Mammary epithelial cell (primary cell): ENCODE results near the gene RTN4.

ENCODE experiments used
- EZH2 ChIP-seq: IDR thresholded peaks from 2 replicates; pipeline ENCODE4 v1.6.1; 2012; ENCODE audit warnings: low read length, inconsistent platforms, borderline replicate concordance
- TF ChIP-seq, protein P1 (sequence below), 2 donors: IDR thresholded peaks in 1 of 2; conservative IDR thresholded peaks in 1 of 2; 2 replicates each; pipeline ENCODE4 v1.5.1; 2011 to 2012; ENCODE audit warnings: inconsistent platforms in 2 of 2, low read length in 2 of 2, mild to moderate bottlenecking in 2 of 2, control low read depth in 1 of 2, low read depth in 1 of 2; ENCODE audit not compliant: insufficient read depth in 1 of 2; ENCODE audit errors: extremely low read depth in 1 of 2

DNA sequence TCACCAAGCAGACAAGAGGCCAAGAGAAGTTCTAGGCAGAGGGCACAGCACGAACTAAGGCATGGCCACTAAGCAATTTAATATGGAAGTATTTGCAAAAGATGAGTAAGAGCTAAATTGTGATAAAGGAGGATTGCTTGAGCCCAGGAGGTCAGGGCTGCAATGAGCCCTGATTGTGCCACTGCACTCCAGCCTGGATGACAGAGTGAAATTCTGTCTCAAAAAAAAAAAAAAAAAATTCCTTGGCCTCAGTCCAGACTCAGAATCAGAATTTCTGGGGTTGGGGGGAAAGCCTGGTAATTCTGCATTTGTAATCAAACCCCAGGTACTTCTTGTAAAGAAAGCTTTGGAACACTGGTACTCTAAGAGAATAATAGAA is 46.8 kb upstream of the RTN4 start:
- TF ChIP-seq, protein P1, sequence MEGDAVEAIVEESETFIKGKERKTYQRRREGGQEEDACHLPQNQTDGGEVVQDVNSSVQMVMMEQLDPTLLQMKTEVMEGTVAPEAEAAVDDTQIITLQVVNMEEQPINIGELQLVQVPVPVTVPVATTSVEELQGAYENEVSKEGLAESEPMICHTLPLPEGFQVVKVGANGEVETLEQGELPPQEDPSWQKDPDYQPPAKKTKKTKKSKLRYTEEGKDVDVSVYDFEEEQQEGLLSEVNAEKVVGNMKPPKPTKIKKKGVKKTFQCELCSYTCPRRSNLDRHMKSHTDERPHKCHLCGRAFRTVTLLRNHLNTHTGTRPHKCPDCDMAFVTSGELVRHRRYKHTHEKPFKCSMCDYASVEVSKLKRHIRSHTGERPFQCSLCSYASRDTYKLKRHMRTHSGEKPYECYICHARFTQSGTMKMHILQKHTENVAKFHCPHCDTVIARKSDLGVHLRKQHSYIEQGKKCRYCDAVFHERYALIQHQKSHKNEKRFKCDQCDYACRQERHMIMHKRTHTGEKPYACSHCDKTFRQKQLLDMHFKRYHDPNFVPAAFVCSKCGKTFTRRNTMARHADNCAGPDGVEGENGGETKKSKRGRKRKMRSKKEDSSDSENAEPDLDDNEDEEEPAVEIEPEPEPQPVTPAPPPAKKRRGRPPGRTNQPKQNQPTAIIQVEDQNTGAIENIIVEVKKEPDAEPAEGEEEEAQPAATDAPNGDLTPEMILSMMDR (conservative IDR thresholded peaks at IDR 0.05 in 1 of 2, IDR thresholded peaks at IDR 0.05 in 1 of 2; ENCODE audit: extremely low read depth in 1 of 2, insufficient read depth in 1 of 2, low read depth in 1 of 2, low read length in 2 of 2) = no peak
- TF ChIP-seq EZH2 = no peak
